ENCODE measurements around the gene UGT1A8.

UGT1A8 gene

DNA sequence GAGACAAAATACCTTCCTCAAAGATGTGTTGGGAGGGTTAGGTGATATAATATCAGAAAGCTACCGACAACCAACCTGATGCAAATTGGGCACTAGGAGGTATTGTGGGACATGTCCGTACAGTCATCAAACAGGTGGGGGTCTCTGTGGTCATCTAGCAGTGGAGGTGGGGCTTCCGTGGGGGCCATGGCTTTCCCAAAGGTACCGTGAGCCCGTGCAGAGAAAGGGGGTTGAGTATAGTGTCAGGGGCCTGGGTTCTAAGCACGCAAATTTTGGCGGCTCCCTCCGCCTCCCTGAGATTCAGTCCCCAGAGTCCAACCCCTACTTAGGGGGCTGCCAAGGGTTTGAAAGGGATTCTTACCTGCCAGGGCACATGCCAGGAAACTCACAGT is 204.3 kb downstream of the UGT1A8 start:
- TF ChIP-seq CTCF (IDR thresholded peaks at IDR 0.05; ENCODE audit: low read depth, low read length), result no peak
- H3K4me3 ChIP-seq (ENCODE audit: low read depth, low read length), result no peak overlapping the region

DNA sequence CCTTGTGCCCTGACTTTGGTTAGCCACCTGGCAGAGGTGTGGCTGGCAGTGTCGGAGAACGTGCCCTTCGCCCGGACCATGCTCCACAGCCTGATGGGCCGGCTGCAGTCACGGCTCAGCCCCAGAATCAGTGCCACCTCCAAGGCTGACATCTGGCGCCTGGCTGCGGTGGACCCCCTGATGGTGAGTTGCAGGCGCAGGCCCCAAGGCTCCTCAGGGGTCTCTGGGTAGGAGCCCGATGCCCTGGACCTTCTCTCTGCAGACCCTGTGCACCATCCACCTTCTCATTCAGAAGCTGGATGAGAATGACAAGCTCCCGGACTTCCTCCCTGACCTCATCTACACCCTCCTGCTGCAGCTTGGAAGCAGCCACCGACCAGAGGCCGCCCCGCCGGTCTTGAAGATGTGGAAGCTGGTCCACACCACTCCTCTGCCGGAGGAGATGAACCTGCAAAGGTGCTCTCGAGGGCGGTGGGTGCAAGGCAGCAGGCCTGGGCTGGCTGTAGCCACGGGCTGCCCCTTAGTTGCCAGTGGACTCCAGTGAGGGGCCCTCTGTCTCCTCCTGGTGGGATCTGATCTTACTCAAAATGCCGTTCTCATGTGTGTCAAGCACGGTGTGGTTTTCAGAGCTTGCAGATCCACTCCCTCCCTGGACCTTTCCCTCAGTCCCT is 204.8 kb downstream of the UGT1A8 start:
- no peak for TF ChIP-seq CTCF (IDR thresholded peaks at IDR 0.05; ENCODE audit: low read depth, low read length)
- no peak overlapping the region for H3K4me3 ChIP-seq (ENCODE audit: low read depth, low read length)
